T-helper 22 cell (primary cell): Measurements from ENCODE around the gene DCST2.
"Not testable (repeated sequence)": the region's sequence is repeated elsewhere in the genome, so short reads cannot be mapped to it uniquely, and the experiment has no call there.

Source experiments
- DNase-seq: peaks from one replicate; pipeline ENCODE4 v3.0.0-alpha.2; 2020; ENCODE audit warnings: low read depth

The DCST2 gene

DNA sequence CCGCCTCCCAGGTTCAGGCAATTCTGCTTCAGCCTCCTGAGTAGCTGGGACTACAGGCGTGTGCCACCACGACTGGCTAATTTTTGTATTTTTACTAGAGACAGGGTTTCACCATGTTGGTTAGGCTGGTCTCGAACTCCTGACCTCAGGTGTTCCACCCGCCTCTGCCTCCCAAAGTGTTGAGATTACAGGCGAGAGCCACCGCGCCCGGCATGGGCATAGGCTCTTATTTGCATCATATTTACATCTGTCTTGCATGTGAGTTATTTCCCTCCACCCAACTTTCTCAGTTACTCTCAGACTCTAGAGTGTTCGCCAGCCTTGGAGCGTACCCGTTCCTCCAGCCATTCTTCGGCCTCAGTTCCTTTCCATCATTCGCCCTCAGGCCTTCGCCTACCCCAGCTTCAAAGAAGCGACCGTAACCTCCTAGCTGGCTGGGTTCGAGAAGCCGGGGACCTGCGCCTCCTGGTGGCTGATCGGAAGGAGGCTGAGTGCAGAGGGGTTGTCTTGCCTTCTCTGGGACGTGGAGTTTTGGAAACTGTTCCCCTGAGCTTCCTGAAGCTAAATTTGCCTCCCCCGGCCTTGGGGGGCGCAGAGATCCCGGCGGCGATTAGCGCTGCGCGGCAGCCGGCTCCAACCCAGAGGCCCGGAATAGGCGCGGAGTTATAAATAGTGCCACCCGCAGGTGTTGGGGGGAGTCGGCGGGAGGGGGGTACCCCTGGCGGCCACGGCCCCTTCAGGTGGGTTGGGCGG is 34.6 kb downstream of the DCST2 start:
- peak; percentile 55 for DNase-seq

DNA sequence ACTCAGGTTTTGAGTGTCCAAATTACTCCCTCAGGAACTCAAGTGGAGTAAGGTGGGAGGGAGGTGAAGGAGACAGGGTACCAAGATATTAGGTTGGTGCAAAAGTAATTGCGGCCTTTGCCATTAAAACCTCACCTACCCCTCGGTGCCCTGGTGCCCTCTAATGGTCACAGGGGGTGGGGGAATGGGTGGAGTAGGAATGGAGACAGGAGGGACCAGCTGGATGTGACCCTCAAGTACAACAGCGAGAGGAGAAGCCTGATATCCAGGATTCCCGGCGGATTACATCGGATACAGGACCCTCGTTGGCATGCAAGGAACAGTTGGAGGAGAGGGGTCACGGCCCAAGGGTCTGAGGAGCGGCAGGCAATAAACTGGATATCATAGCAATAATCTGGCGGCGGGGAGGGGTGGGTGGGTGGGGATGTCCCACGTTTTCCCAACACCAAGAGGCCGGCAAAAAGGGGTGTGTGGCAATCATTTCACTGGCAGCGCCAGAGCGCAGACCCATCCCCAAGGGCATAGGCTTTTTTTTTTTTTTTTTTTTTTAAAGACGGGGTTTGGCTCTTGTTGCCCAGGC is 35.3 kb downstream of the DCST2 start:
- DNase-seq, result no peak

- no peak for DNase-seq
Measured at GRCh38 chr1:154996966-154997701, 36.4 kb downstream of the DCST2 start.

DNA sequence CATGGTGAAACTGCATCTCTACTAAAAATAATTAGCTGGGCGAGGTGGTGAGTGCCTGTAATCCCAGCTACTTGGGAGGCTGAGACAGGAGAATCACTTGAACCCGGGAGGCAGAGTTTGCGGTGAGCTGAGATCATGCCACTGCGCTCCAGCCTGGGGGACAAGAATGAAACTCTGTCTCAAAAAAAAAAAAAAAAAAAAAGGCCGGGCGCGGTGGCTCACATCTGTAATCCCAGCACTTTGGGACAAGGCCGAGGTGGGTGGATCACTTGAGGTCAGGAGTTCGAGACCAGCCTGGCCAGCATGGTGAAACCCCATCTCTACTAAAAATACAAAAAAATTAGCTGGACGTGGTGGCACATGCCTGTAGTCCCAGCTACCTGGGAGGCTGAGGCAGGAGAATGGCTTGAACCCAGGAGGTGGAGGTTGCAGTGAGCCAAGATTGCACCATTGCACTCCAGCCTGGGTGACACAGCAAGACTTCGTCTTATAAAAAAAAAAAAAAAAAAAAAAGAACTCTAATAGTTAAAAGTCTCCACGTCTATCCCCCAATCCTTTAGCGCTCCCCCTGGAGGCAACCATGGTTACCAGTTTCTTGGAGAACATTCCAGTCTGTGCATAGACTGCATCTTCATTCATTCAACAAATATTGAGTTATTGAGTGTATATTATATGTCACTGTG is 38.1 kb downstream of the DCST2 start:
- not testable (repeated sequence) for DNase-seq

DNA sequence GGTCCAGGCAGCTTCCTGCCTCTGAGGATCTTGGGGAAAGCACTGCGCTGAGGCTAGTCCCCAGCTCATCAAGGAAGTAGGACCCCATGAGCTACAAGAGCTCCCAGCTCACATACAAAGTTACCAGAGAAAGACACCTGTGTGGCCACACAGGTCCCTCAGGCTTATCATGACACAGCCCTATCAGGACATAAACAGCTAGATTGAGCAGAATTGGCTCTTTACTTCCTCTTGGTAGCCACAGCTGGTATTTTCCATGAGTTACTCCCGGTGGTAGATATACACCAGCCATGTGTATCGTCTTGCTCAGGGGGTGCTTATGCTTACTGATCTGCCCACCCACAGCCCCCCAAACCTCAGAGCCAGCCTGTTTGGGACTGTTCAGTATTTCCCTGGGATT is 39.0 kb downstream of the DCST2 start:
- no peak for DNase-seq

GRCh38 chr1:154994269-154994587 is 39.4 kb downstream of the DCST2 start:
- DNase-seq, result no peak

DNA sequence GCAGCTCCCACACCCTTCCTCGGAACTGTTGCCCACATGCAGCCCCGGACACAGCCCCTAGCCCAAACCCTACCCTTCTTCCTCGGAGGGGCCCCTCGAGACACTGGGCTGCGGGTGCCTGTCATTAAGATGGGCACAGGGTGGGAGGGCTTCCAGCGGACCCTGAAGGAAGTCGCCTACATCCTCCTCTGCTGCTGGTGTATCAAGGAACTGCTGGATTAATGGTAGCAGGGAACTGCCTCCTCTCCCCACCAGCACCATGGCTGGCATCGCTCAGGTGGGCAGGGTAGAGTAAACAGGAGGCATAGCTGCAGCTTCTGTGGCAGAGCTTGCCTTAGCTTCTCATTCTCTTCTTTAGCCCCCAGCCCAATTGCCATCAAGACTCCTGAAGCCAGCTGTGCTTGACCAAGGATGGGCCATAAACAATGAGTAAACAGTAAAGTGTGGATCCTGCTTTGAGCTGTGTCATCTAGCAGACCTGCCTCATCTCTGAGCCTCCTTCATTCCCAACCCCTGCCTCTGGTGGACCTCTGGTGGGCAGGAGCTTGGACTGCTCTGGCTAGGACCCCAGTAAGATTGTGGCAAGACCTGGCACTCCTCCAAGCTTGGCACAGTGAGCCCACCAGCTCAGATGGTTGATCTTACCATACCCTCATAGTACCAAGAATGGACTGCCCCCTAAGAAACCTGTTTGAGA is 39.9 kb downstream of the DCST2 start, which contains the start of gene LENEP:
TSS of gene LENEP (plus strand) at position 15 of the 697 bp plus-strand sequence. CDS start at position 37, 22 bp downstream.
- DNase-seq, result no peak

DNA sequence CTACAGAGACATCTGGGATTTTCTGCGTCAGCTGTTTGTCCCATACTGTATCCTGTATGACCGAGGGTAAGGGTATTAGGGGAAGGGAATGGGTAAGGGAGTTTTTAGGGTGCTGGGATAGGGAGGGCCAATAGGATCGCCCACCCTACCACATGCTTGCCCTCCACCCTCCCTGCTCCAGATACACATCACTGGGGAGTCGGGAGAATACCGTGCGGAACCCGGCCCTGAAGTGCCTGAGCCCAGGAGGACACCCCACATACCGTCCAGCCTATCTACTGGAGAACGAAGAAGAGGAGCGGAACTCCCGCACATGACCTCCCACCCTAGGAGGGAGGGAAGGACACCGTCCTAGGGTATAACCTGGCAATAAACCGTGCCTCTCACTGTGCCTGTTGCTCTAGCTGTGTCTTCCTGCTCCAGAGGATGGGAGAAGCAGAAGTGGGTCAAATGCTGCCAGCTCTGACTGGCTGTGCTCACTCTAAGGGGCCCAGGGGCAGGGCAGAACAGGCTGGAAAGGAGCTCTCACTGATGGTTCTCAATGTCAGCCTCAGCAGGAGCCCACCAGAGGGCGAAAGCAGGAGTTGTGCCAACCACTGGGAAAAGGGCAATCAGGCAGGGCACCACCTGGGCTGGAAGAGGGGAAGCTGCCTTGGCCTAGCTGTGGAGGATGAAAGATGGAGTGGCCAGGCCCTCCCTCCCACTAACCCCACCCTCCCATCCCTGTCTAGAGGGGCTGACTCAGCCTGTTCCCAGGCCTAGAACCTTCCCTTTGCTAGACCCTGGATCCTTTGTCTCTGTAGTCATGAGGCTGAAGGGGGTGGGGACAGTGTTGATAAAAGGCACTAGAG is 40.6 kb downstream of the DCST2 start:
- DNase-seq, result no peak

GRCh38 chr1:154990276-154990675 is 43.3 kb downstream of the DCST2 start:
- no peak for DNase-seq

DNA sequence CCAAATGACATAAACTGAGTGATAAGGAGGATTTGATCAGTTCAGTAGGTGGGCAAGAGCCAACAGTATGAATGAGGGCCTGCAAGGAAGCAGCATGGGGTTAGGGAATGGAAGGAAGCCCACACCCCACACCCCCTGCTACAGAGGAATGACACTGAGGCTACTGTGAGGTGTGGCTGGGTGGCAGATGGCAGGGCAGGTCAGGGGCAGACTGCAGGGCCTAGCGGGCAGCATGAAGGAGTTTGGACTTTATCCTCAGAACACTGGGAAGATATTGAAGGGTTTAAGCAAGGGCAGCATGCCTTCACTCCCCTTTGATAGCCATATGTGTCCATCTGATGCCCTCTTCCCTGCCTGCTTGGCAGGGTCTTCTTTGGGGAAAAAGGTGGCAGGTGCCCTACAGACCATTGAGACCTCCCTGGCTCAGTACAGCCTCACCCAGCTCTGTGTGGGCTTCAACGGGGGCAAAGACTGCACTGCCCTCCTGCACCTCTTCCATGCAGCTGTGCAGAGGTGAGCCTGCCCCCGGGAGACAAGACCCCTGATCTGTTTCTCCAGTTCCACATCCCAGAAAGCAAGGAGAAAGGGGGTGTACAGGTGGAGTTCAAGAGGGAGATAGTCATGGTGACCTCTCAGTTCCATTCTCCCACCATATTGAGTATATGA is 44.3 kb downstream of the DCST2 start:
- DNase-seq, result no peak

GRCh38 chr1:154988058-154988954 is 45.3 kb downstream of the DCST2 start:
- DNase-seq, result no peak

DNA sequence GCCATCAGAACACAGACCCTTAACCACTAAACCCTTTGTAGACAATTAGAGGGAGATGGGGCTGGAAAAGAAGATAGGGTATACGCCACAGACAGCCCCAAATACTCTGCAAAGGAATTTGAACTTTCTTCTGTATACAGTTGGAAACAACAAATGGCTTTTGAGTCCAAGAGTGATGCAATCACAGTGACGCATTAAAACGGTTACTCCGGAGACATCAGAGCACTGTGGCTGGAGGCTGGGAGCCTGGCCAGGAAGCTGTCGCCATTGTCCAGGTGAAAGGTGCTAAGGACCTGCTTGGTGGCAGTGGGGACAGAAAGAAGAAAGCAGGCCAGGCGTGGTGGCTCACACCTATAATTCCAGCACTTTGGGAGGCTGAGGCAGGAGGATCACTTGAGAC is 46.3 kb downstream of the DCST2 start:
- no peak for DNase-seq

- DNase-seq, result not testable (repeated sequence)
Measured at GRCh38 chr1:154986736-154987135, 46.8 kb downstream of the DCST2 start.

- no peak for DNase-seq
Measured at GRCh38 chr1:154983776-154984466, 49.7 kb downstream of the DCST2 start.

DNA sequence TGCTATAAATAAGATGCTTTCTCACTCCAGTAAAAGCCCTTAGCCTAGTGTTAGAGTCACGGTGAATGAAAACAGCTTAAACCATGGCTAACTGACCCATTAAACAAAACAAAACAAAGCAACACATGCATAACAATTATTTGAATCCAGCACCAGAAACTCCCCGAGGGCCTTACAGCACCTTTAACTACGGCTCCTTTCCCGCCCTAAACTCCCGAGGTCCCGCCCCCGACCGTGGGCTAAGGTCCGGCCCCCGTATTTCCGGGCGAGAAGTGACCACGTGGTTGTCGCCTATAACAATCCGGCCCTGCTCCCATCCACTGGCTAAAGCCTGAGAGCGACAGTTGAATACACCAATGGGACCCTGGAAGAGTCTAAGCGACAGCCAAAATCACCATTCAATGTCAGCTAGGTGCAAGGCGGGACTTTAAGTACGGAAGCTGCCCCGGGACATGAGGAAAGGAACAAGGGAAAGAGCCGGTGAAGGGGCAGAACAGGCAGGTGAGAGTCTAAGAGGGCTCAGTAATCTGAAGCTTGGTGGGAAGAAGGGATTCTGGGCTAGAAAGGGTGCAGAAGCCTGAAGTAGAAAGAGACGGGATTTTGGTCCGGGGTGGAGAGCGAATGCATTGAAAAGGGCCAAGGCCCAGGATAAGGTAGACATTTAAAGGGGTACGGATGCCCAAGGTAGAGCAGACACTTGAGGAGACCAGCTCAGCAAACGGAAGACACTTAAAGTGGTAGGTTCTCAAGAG is 50.5 kb downstream of the DCST2 start, which contains the start of gene FLAD1:
TSS of gene FLAD1 (plus strand) at position 448 of the 752 bp plus-strand sequence. CDS start 351 bp downstream, outside the sequence.
- DNase-seq, result peak; percentile 96

GRCh38 chr1:154982341-154982740 is 51.2 kb downstream of the DCST2 start:
- no peak for DNase-seq

GRCh38 chr1:154978360-154978759 is 55.2 kb downstream of the DCST2 start:
- no peak for DNase-seq

DNA sequence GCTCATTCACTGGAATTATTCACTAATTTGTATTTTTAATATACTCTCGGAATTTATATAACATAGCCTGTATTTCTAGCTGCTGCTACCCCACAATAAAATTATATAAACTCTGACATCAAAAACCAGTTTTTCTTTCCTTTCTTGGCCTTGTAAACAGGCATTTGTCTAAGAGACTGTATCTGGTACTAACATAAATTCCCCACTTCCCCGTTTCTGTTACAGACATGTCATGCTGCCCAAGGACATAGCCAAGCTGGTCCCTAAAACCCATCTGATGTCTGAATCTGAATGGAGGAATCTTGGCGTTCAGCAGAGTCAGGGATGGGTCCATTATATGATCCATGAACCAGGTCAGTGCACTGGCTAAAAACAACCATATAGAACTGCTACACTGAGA is 55.8 kb downstream of the DCST2 start:
- not testable (repeated sequence) for DNase-seq
